GM18505 (cell line): ENCODE results near the gene C19orf33.

Experiments used
- ATAC-seq: cut with Tn5 transposase; IDR thresholded peaks from one replicate; pipeline ENCODE4 v1.9.1; 2021; ENCODE audit not compliant: unreplicated experiment
- POLR2A ChIP-seq: IDR thresholded peaks from 4 replicates; pipeline ENCODE4 v1.6.1; 2011; ENCODE audit warnings: borderline replicate concordance; ENCODE audit not compliant: insufficient read depth, insufficient read length; ENCODE audit errors: extremely low read depth

C19orf33 gene

GRCh38 chr19:38288123-38288855 is 15.8 kb upstream of the C19orf33 start:
- ATAC-seq = no peak
- no peak for TF ChIP-seq POLR2A

DNA sequence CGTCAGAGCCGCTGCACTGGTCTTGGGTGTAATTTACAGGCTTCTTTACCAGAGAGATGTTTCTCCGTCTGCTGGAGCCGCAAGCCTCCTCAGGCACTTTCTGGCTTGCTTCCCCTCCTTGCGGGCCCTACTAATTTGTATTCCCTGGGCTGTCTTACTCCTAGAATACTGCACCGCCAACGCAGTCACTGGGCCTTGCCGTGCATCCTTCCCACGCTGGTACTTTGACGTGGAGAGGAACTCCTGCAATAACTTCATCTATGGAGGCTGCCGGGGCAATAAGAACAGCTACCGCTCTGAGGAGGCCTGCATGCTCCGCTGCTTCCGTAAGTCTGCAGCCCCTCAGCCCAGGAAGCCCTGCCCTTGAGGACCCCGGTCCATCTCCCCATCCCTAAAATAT is 14.1 kb upstream of the C19orf33 start:
- no peak for ATAC-seq
- TF ChIP-seq POLR2A = no peak

DNA sequence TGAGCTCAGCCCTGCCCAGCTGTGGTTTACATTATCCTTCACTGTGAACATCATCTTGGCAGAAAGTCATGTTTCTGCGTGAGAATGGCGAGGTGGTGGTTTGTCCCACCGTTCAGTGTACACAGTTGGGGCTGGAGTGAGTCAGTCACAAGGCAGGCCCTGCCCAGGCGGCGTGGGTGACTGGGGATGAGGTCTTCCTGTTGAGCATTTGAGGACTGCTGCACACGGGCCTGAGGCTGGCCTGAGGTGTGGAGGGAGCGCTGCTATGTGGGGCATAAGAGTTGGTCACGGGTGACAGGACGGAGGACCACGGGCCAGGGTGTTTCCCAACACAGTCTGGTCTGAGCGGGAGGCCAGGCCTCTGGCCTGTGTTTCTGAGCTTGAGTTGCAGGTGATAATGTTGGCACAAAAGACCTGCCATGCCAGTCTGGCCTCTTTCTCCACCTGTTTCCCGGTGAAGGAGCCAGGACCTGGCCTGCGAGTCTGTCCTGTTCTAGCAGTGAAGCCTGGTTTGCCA is 13.4 kb upstream of the C19orf33 start:
- ATAC-seq = no peak
- no peak for TF ChIP-seq POLR2A

GRCh38 chr19:38291855-38292254 is 12.2 kb upstream of the C19orf33 start:
- no peak for TF ChIP-seq POLR2A

DNA sequence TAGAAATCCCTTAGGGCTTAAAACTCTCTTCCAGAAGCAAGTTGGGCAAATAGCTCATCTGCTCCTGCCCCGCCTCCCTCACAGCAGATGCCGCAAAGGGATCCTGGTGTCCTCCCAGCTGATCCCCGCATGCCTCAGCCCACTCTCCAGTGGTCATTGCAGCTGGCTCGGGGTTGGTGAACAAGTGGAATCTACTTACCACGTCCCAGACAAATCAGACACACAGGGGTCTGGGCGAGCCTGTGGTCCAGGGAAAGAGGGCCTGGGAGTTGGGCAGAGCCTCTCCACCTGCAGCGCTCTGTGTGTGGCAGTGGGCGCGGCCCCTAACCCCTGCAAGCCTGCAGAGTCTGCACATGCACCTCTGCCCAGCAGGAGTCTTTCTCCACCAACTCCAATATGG is 10.8 kb upstream of the C19orf33 start:
- no peak for ATAC-seq
- no peak for TF ChIP-seq POLR2A

More at GRCh38 chr19:38291855-38292254, 12.2 kb upstream of the C19orf33 start:
- no peak for ATAC-seq

GRCh38 chr19:38294090-38294489 is 10.0 kb upstream of the C19orf33 start:
- ATAC-seq = no peak
- TF ChIP-seq POLR2A = no peak

- no peak for TF ChIP-seq POLR2A
- ATAC-seq = no peak
Measured at GRCh38 chr19:38298821-38299680, 5.0 kb upstream of the C19orf33 start.

DNA sequence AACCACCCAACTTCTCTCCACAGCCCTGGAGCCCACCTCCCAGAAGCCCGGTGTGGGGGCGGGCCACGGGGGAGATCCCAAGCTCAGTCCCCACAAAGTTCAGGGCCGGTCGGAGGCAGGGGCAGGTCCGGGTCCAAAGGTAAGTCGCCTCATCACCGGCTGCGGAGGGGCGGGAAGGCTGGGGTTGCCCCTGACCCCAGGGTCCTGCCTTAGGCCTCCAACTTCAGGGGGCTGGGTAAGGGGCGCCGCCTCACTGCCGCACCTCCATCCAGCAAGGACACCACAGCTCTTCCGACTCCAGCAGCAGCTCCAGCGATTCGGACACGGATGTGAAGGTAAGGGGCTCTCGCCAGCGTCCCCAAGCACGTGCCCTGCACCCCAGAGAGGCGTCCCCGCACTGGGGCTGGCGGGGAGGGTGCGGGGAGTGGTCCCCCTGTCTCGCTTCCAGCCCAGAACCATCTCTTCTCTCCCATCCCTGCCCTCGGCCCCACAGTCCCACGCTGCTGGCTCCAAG is 358 bp downstream of the C19orf33 start:
- ATAC-seq = no peak
- no peak for TF ChIP-seq POLR2A

DNA sequence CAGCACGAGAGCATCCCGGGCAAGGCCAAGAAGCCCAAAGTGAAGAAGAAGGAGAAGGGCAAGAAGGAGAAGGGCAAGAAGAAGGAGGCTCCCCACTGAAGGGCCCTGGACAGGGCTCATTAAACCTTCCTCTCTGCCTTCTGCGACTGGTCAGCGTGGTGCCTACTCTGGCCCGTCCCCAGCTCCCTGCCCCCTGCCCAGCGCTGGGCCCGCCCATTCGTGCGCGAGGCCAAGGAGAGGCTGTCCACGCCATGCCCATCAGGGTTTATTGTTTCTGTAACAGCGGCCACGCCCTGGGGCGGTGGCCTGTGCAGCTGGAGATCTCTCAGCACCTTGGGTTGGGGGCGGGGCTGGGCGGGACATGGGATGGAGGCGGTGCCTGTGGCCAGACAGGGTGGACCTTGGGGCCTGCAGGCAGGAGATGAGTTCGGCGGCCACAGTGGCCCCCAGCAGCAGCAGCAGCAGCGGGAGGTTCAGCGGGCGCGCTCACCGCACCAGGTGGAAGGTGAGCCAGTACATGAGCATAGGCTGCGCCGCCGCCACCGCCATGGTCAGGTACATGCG is 897 bp downstream of the C19orf33 start:
- no peak for ATAC-seq
- no peak for TF ChIP-seq POLR2A

DNA sequence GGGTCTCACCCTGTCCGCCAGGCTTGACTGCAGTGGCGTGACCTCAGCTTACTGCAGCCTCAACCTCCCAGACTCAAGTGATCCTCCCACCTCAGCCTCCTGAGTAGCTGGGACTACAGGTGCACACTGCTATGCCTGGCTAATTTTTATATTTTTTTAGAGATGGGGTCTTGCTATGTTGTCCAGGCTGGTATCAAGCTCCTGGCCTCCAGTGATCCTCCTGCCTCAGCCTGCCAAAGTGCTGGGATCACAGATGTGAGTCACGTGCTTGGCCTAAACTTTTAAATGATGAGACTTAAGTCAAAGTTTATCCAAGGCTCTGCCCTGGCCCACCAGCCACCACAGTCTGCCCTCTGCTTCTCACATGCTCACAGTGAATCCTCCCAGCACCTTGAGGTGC is 2.2 kb downstream of the C19orf33 start:
- ATAC-seq = no peak
- no peak for TF ChIP-seq POLR2A

DNA sequence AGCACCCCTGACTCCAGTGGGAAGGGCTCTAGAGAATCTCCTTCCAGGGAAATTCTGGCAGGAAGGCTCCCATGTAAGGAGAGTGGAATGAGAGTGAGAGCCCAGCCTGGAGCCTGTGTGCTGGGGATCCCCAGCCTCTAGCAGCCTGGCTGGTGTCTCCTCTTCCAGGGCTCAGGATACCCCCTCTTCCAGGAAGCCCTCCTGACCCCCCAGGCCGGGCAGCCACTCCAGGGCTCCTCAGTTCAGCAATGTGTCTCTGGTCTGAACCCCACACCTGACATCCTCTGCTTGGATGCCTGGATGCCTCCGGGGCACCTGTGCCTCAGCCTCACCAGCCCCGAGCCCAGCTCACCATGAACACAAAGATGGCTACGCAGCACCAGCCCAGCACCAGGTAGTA is 3.0 kb downstream of the C19orf33 start:
- TF ChIP-seq POLR2A = no peak
- ATAC-seq = no peak

- no peak for ATAC-seq
- TF ChIP-seq POLR2A = no peak
Measured at GRCh38 chr19:38307597-38307996, 3.5 kb downstream of the C19orf33 start.
